Measurements from ENCODE around the gene CSNK1A1. TPM values are rescaled to one million over a fixed set of nuclear protein-coding genes. Genes with fewer than 3 reads are reported as not detected.

The CSNK1A1 gene
- total RNA-seq, 4 donors from 2014 or later = 264 to 414 (median 344) TPM

GRCh38 chr5:149588936-149589335, 37.7 kb upstream of the CSNK1A1 start:
- peaks cover 0 to 11% of the 10 kb centered on the region in 2 donors for H3K36me3 ChIP-seq
- H3K4me1 ChIP-seq = peaks cover 5 to 47% (median 11%) of the 10 kb centered on the region in 3 donors
- H3K27ac ChIP-seq = no peak overlapping the region
- H3K27me3 ChIP-seq = no peaks in the 10 kb centered on the region
- no peak for TF ChIP-seq POLR2A (IDR thresholded peaks at IDR 0.05)
- no peak for TF ChIP-seq CTCF (IDR thresholded peaks at IDR 0.05)
- H3K4me3 ChIP-seq = no peak overlapping the region
- no peaks in the 10 kb centered on the region for H3K9me3 ChIP-seq
- no peak for ATAC-seq
- WGBS, 2 donors (ENCODE audit: low coverage in 1 of 2) = 88% methylated on average over 1 of the region's 1 CpG; no CpG with 5 or more reads in 1 of the 2 donors

GRCh38 chr5:149586708-149587318, 35.6 kb upstream of the CSNK1A1 start:
- Histone ChIP-seq H3K27me3 (no peaks in the 10 kb centered on the region), H3K4me1 (peaks cover 5 to 64% (median 19%) of the 10 kb centered on the region in 3 donors), H3K4me3 (no peak overlapping the region), H3K27ac (peak overlapping the region in 3 of 4 donors; percentile 29 to 48 (median 42)), H3K36me3 (peaks cover 0 to 6% of the 10 kb centered on the region in 2 donors), H3K9me3 (no peaks in the 10 kb centered on the region)
- no peak for ATAC-seq
- TF ChIP-seq CTCF (IDR thresholded peaks at IDR 0.05) = no peak
- TF ChIP-seq POLR2AphosphoS5 (IDR thresholded peaks at IDR 0.05) = no peak
- TF ChIP-seq EP300 (IDR thresholded peaks at IDR 0.05) = no peak
- no peak for TF ChIP-seq POLR2A (IDR thresholded peaks at IDR 0.05)
- WGBS, 2 donors (ENCODE audit: low coverage in 1 of 2) = 10 to 67% methylated on average over 1 of the region's 1 CpG

GRCh38 chr5:149585910-149586309, 34.7 kb upstream of the CSNK1A1 start:
- Histone ChIP-seq H3K27me3 (no peaks in the 10 kb centered on the region), H3K9me3 (no peaks in the 10 kb centered on the region), H3K4me3 (no peak overlapping the region), H3K27ac (peak overlapping the region in 1 of 4 donors; percentile 42), H3K4me1 (peaks cover 5 to 68% (median 19%) of the 10 kb centered on the region in 3 donors), H3K36me3 (peaks cover 0 to 6% of the 10 kb centered on the region in 2 donors)
- ATAC-seq = no peak
- TF ChIP-seq CTCF (IDR thresholded peaks at IDR 0.05) = no peak
- no peak for TF ChIP-seq POLR2A (IDR thresholded peaks at IDR 0.05)
- no peak for TF ChIP-seq EP300 (IDR thresholded peaks at IDR 0.05)
- TF ChIP-seq POLR2AphosphoS5 (IDR thresholded peaks at IDR 0.05) = no peak

GRCh38 chr5:149584121-149584520, 32.9 kb upstream of the CSNK1A1 start:
- TF ChIP-seq EP300 (IDR thresholded peaks at IDR 0.05) (no peak), CTCF (IDR thresholded peaks at IDR 0.05) (no peak), POLR2AphosphoS5 (IDR thresholded peaks at IDR 0.05) (peak; percentile 24), POLR2A (IDR thresholded peaks at IDR 0.05) (no peak)
- no peak for ATAC-seq
- H3K4me1 ChIP-seq = peaks cover 5 to 77% (median 19%) of the 10 kb centered on the region in 3 donors

GRCh38 chr5:149583394-149583793, 32.2 kb upstream of the CSNK1A1 start:
- TF ChIP-seq EP300 (IDR thresholded peaks at IDR 0.05) = no peak
- peak; percentile 49 for TF ChIP-seq POLR2AphosphoS5 (IDR thresholded peaks at IDR 0.05)
- TF ChIP-seq CTCF (IDR thresholded peaks at IDR 0.05) = no peak
- no peak for TF ChIP-seq POLR2A (IDR thresholded peaks at IDR 0.05)
- Histone ChIP-seq H3K4me3 (peak overlapping the region in 1 of 2 donors; percentile 5), H3K27me3 (no peaks in the 10 kb centered on the region), H3K36me3 (no peaks in the 10 kb centered on the region), H3K4me1 (peaks cover 5 to 71% (median 19%) of the 10 kb centered on the region in 3 donors), H3K9me3 (no peaks in the 10 kb centered on the region), H3K27ac (peak overlapping the region; percentile 4 to 91 (median 75))
- 67% methylated on average over 1 of the region's 1 CpG; no CpG with 5 or more reads in 1 of the 2 donors for WGBS, 2 donors (ENCODE audit: low coverage in 1 of 2)
- ATAC-seq = no peak

More at GRCh38 chr5:149584121-149584520, 32.9 kb upstream of the CSNK1A1 start:
- no peaks in the 10 kb centered on the region for H3K27me3 ChIP-seq
- peak overlapping the region; percentile 4 to 91 (median 75) for H3K27ac ChIP-seq
- H3K4me3 ChIP-seq = no peak overlapping the region
- 19 to 47% methylated on average over 2 of the region's 2 CpGs for WGBS, 2 donors (ENCODE audit: low coverage in 1 of 2)
- H3K36me3 ChIP-seq = no peaks in the 10 kb centered on the region
- no peaks in the 10 kb centered on the region for H3K9me3 ChIP-seq

All from gastroesophageal sphincter (tissue), 4 donors.